Liver (tissue), 9 donors: Measurements from ENCODE around the gene MICAL3. TPM values are rescaled to one million over a fixed set of nuclear protein-coding genes. Genes with fewer than 3 reads are reported as not detected.

ENCODE experiments used
- DNase-seq: peaks from one replicate; pipeline ENCODE4 v3.0.0-alpha.2; 2017; ENCODE audit warnings: low spot score
- H3K27ac ChIP-seq, 2 donors: one replicate each; pipeline ENCODE4 v1.7.0; 2013; ENCODE audit warnings: inconsistent platforms in 2 of 2, low read length in 2 of 2, control low read depth in 1 of 2, low read depth in 1 of 2, mild to moderate bottlenecking in 1 of 2
- H3K27me3 ChIP-seq, 4 donors: one replicate each; pipeline versions ENCODE4 v1.6.1 to v1.7.0; 2013; ENCODE audit warnings: low read length in 3 of 4, inconsistent platforms in 1 of 4, mild to moderate bottlenecking in 1 of 4, moderate library complexity in 1 of 4; ENCODE audit not compliant: control insufficient read depth in 4 of 4, insufficient read depth in 4 of 4
- H3K36me3 ChIP-seq, 4 donors: one replicate each; pipeline versions ENCODE4 v1.6.1 to v1.7.0; 2013; ENCODE audit warnings: low read length in 3 of 4, mild to moderate bottlenecking in 3 of 4, low read depth in 1 of 4, moderate library complexity in 1 of 4; ENCODE audit not compliant: control insufficient read depth in 4 of 4, insufficient read depth in 3 of 4
- H3K4me1 ChIP-seq, 4 donors: one replicate each; pipeline versions ENCODE4 v1.6.1 to v1.7.0; 2013; ENCODE audit warnings: low read length in 3 of 4, mild to moderate bottlenecking in 3 of 4, moderate library complexity in 1 of 4; ENCODE audit not compliant: control insufficient read depth in 4 of 4, insufficient read depth in 4 of 4
- H3K4me3 ChIP-seq, 3 donors: one replicate each; pipeline versions ENCODE4 v1.6.1 to v1.7.0; 2013; ENCODE audit warnings: low read length in 3 of 3, control low read depth in 1 of 3, low read depth in 1 of 3, mild to moderate bottlenecking in 1 of 3
- H3K9ac ChIP-seq, 2 donors: one replicate each; pipeline ENCODE4 v1.7.0; 2013; ENCODE audit warnings: low read length in 2 of 2, mild to moderate bottlenecking in 2 of 2, moderate library complexity in 2 of 2, control low read depth in 1 of 2, low read depth in 1 of 2
- H3K9me3 ChIP-seq, 4 donors: one replicate each; pipeline versions ENCODE4 v1.6.1 to v1.7.0; 2013; ENCODE audit warnings: low read length in 3 of 4; ENCODE audit not compliant: control insufficient read depth in 4 of 4
- EGR1 ChIP-seq, 2 donors: IDR thresholded peaks; 2 replicates each; pipeline ENCODE4 v1.6.1; 2016 to 2018; ENCODE audit warnings: antibody characterized with exemption in 2 of 2, low read depth in 2 of 2
- FOXA1 ChIP-seq: IDR thresholded peaks from 2 replicates; pipeline ENCODE4 v1.6.1; 2016; ENCODE audit warnings: antibody characterized with exemption
- FOXA2 ChIP-seq: IDR thresholded peaks from 2 replicates; pipeline ENCODE4 v1.6.1; 2016; ENCODE audit warnings: antibody characterized with exemption
- GABPA ChIP-seq, 2 donors: IDR thresholded peaks in 1 of 2; conservative IDR thresholded peaks in 1 of 2; 2 replicates each; pipeline ENCODE4 v1.6.1; 2016; ENCODE audit warnings: antibody characterized with exemption in 2 of 2, mild to moderate bottlenecking in 1 of 2, moderate library complexity in 1 of 2
- HNF4A ChIP-seq, 2 donors: conservative IDR thresholded peaks; 2 replicates each; pipeline ENCODE4 v1.6.1; 2016; ENCODE audit warnings: antibody characterized with exemption in 2 of 2, mild to moderate bottlenecking in 2 of 2
- HNF4G ChIP-seq: IDR thresholded peaks from 2 replicates; pipeline ENCODE4 v1.6.1; 2016; ENCODE audit warnings: antibody characterized with exemption
- JUND ChIP-seq, 2 donors: IDR thresholded peaks; 2 replicates each; pipeline ENCODE4 v1.6.1; 2016; ENCODE audit warnings: antibody characterized with exemption in 2 of 2
- NR2F2 ChIP-seq: IDR thresholded peaks from 2 replicates; pipeline ENCODE4 v1.6.1; 2016; ENCODE audit warnings: antibody characterized with exemption
- RAD21 ChIP-seq, 2 donors: IDR thresholded peaks; 2 replicates each; pipeline ENCODE4 v1.6.1; 2016; ENCODE audit warnings: antibody characterized with exemption in 2 of 2, mild to moderate bottlenecking in 2 of 2
- RXRA ChIP-seq, 2 donors: IDR thresholded peaks; 2 replicates each; pipeline ENCODE4 v1.6.1; 2017 to 2018; ENCODE audit warnings: antibody characterized with exemption in 2 of 2, mild to moderate bottlenecking in 1 of 2
- SP1 ChIP-seq: IDR thresholded peaks from 2 replicates; pipeline ENCODE4 v1.6.1; 2018; ENCODE audit warnings: antibody characterized with exemption, mild to moderate bottlenecking
- TAF1 ChIP-seq: conservative IDR thresholded peaks from 2 replicates; pipeline ENCODE4 v1.6.1; 2016; ENCODE audit warnings: antibody characterized with exemption, mild to moderate bottlenecking
- YY1 ChIP-seq: IDR thresholded peaks from 2 replicates; pipeline ENCODE4 v1.6.1; 2016; ENCODE audit warnings: antibody characterized with exemption, mild to moderate bottlenecking
- WGBS: extraction: QIAGEN DNeasy Blood & Tissue Kit; methylation state at CpG from one replicate; pipeline ENCODE4 v1.1.7; 2013; 5-methylcytosine and 5-hydroxymethylcytosine counted together
- polyA plus RNA-seq, 2 donors: library from polyadenylated mRNA; stranded (reverse) in 1 of 2; unstranded in 1 of 2; fragments of 200-250 nt in 1 of 2; fragments of >200 nt in 1 of 2; fragmentation: Nextera tagmentation in 1 of 2; extraction: Ambion mirVana in 1 of 2; gene quantifications; one replicate each; pipeline versions ENCODE4 v1.2.1 to v1.2.3, GENCODE V29; 2013 to 2015
- total RNA-seq, 2 donors: library from RNA; depleted of rRNA; stranded (reverse); fragments of >200 nt; gene quantifications; one replicate each; pipeline ENCODE4 v1.2.3, GENCODE V29; 2014
- TF ChIP-seq, protein P1 (sequence below): IDR thresholded peaks from 2 replicates; pipeline ENCODE4 v1.6.1; 2016; ENCODE audit warnings: antibody characterized with exemption
- TF ChIP-seq, protein P2 (sequence below): fragments of 150-350 bp; IDR thresholded peaks from 2 replicates; pipeline ENCODE4 v1.5.1; 2017; ENCODE audit warnings: improper control_type of control experiment, low read depth, low read length; ENCODE audit not compliant: missing input control
- TF ChIP-seq, protein P3 (sequence below): IDR thresholded peaks from 2 replicates; pipeline ENCODE4 v1.6.1; 2016; ENCODE audit warnings: antibody characterized with exemption
- TF ChIP-seq, protein P4 (sequence below): IDR thresholded peaks from 2 replicates; pipeline ENCODE4 v1.6.1; 2016; ENCODE audit warnings: antibody characterized with exemption, mild to moderate bottlenecking
- donor health status: healthy.
- donor health status: healthy.
- donor health status: healthy.
- donor health status: healthy.
- donor health status: healthy.

MICAL3 gene
- total and polyA plus RNA-seq, 4 donors: 6.4 to 38.4 (median 23.4) TPM

DNA sequence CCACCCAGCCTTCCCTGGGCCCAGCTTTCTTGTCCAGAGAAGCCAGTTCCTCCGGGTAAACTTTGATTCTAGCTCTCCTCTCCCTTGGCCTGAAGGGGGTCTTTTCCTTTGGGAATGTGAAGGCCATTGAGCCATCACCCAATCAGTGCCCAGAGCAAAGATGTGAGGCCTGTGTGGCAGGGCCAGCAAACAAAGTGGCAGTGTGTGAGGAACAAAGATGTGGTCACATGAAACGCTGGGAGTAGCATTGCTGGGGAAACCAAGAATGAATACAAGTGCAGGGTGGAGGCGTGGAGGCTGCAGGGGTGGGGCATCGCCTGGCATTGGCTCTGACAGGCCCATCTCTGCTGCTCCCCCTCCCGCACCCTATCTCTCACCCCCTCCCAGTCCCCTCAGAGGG lies 158.2 kb downstream of the MICAL3 start:
- 96% methylated on average over 5 of the region's 5 CpGs for WGBS
- no peak for TF ChIP-seq TAF1
- TF ChIP-seq, protein P1, sequence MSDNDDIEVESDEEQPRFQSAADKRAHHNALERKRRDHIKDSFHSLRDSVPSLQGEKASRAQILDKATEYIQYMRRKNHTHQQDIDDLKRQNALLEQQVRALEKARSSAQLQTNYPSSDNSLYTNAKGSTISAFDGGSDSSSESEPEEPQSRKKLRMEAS: no peak
- TF ChIP-seq, protein P2, sequence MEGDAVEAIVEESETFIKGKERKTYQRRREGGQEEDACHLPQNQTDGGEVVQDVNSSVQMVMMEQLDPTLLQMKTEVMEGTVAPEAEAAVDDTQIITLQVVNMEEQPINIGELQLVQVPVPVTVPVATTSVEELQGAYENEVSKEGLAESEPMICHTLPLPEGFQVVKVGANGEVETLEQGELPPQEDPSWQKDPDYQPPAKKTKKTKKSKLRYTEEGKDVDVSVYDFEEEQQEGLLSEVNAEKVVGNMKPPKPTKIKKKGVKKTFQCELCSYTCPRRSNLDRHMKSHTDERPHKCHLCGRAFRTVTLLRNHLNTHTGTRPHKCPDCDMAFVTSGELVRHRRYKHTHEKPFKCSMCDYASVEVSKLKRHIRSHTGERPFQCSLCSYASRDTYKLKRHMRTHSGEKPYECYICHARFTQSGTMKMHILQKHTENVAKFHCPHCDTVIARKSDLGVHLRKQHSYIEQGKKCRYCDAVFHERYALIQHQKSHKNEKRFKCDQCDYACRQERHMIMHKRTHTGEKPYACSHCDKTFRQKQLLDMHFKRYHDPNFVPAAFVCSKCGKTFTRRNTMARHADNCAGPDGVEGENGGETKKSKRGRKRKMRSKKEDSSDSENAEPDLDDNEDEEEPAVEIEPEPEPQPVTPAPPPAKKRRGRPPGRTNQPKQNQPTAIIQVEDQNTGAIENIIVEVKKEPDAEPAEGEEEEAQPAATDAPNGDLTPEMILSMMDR: no peak
- TF ChIP-seq JUND (IDR thresholded peaks at IDR 0.05): no peak
- TF ChIP-seq EGR1 (IDR thresholded peaks at IDR 0.05; ENCODE audit: low read depth in 2 of 2): no peak
- TF ChIP-seq YY1: no peak
- no peak for TF ChIP-seq FOXA2
- no peak for TF ChIP-seq NR2F2
- TF ChIP-seq RXRA (IDR thresholded peaks at IDR 0.05): no peak
- TF ChIP-seq SP1: no peak
- TF ChIP-seq FOXA1: no peak
- TF ChIP-seq, protein P3, sequence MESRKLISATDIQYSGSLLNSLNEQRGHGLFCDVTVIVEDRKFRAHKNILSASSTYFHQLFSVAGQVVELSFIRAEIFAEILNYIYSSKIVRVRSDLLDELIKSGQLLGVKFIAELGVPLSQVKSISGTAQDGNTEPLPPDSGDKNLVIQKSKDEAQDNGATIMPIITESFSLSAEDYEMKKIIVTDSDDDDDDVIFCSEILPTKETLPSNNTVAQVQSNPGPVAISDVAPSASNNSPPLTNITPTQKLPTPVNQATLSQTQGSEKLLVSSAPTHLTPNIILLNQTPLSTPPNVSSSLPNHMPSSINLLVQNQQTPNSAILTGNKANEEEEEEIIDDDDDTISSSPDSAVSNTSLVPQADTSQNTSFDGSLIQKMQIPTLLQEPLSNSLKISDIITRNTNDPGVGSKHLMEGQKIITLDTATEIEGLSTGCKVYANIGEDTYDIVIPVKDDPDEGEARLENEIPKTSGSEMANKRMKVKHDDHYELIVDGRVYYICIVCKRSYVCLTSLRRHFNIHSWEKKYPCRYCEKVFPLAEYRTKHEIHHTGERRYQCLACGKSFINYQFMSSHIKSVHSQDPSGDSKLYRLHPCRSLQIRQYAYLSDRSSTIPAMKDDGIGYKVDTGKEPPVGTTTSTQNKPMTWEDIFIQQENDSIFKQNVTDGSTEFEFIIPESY: no peak
- H3K36me3 ChIP-seq: peaks cover 6 to 39% (median 14%) of the 10 kb centered on the region in 4 donors
- DNase-seq: no peak
- no peaks in the 10 kb centered on the region for H3K4me1 ChIP-seq
- no peaks in the 10 kb centered on the region for H3K27me3 ChIP-seq
- H3K9ac ChIP-seq: no peak overlapping the region
- no peak overlapping the region for H3K27ac ChIP-seq
- H3K4me3 ChIP-seq: no peak overlapping the region
- H3K9me3 ChIP-seq: no peaks in the 10 kb centered on the region

DNA sequence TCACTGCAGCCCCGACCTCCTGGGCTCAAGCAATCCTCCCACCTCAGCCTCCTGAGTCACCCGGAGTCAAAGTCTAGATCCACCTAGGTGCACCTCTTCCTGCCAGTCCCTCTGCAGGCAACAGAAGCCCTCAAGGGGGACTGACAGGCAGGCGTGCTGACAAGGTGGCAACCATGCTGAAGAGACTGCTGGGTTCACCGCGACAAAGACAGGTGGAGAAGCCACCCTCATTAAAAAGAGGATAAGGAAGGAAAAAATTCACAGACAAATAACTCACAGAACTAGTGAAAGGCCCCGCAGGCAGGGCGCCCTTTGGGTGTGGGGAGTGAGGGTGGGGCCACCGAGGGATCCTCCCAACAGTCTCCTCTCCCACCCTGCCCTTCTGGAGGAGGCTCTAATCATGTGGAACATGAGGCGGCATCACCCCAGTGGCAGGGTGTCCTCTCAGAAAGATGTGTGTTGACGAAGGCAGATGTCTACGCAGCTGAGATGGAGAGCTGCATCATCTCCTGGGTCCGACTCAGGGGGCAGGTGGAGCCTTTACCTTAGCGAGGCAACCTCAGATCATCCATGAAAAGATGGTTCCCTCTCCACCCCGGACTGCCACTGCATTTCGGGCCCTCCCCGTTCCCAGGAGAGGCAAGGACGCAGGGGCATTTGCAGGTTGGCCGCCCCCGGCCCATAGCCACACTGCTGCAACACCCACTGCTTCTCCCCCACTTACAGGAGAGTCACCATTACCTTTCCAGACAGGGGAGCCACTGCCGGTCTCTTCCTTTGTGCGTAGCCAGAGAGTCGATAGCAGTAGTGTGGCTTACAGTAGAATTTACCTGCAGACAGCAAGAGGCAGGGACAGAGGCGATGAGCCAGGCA lies 158.9 kb downstream of the MICAL3 start:
- Histone ChIP-seq H3K27ac (no peak overlapping the region), H3K9me3 (no peaks in the 10 kb centered on the region), H3K9ac (no peak overlapping the region), H3K27me3 (no peaks in the 10 kb centered on the region), H3K4me3 (no peak overlapping the region), H3K4me1 (no peaks in the 10 kb centered on the region), H3K36me3 (peaks cover 5 to 34% (median 9%) of the 10 kb centered on the region in 4 donors)
- WGBS: 96% methylated on average over 23 of the region's 23 CpGs
- peak; percentile 75 for DNase-seq
- TF ChIP-seq JUND (IDR thresholded peaks at IDR 0.05) (no peak), SP1 (no peak), RAD21 (IDR thresholded peaks at IDR 0.05) (no peak), FOXA2 (no peak), EGR1 (IDR thresholded peaks at IDR 0.05; ENCODE audit: low read depth in 2 of 2) (no peak), FOXA1 (no peak), HNF4G (no peak), HNF4A (conservative IDR thresholded peaks at IDR 0.05) (no peak), RXRA (IDR thresholded peaks at IDR 0.05) (no peak), YY1 (no peak), TAF1 (no peak), NR2F2 (no peak), GABPA (IDR thresholded peaks at IDR 0.05 in 1 of 2, conservative IDR thresholded peaks at IDR 0.05 in 1 of 2) (no peak)
- TF ChIP-seq, protein P3: no peak
- TF ChIP-seq, protein P2: no peak
- TF ChIP-seq, protein P4, sequence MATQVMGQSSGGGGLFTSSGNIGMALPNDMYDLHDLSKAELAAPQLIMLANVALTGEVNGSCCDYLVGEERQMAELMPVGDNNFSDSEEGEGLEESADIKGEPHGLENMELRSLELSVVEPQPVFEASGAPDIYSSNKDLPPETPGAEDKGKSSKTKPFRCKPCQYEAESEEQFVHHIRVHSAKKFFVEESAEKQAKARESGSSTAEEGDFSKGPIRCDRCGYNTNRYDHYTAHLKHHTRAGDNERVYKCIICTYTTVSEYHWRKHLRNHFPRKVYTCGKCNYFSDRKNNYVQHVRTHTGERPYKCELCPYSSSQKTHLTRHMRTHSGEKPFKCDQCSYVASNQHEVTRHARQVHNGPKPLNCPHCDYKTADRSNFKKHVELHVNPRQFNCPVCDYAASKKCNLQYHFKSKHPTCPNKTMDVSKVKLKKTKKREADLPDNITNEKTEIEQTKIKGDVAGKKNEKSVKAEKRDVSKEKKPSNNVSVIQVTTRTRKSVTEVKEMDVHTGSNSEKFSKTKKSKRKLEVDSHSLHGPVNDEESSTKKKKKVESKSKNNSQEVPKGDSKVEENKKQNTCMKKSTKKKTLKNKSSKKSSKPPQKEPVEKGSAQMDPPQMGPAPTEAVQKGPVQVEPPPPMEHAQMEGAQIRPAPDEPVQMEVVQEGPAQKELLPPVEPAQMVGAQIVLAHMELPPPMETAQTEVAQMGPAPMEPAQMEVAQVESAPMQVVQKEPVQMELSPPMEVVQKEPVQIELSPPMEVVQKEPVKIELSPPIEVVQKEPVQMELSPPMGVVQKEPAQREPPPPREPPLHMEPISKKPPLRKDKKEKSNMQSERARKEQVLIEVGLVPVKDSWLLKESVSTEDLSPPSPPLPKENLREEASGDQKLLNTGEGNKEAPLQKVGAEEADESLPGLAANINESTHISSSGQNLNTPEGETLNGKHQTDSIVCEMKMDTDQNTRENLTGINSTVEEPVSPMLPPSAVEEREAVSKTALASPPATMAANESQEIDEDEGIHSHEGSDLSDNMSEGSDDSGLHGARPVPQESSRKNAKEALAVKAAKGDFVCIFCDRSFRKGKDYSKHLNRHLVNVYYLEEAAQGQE: no peak
- TF ChIP-seq, protein P1: no peak
